GM21825 (cell line): ENCODE results near the gene USP10.

Experiments
- ATAC-seq: cut with Tn5 transposase; IDR thresholded peaks from one replicate; pipeline ENCODE4 v1.9.1; 2021; ENCODE audit warnings: mild to moderate bottlenecking, moderate library complexity; ENCODE audit not compliant: unreplicated experiment

The USP10 gene

GRCh38 chr16:84818133-84818532 is 118.3 kb downstream of the USP10 start:
- no peak for ATAC-seq

DNA sequence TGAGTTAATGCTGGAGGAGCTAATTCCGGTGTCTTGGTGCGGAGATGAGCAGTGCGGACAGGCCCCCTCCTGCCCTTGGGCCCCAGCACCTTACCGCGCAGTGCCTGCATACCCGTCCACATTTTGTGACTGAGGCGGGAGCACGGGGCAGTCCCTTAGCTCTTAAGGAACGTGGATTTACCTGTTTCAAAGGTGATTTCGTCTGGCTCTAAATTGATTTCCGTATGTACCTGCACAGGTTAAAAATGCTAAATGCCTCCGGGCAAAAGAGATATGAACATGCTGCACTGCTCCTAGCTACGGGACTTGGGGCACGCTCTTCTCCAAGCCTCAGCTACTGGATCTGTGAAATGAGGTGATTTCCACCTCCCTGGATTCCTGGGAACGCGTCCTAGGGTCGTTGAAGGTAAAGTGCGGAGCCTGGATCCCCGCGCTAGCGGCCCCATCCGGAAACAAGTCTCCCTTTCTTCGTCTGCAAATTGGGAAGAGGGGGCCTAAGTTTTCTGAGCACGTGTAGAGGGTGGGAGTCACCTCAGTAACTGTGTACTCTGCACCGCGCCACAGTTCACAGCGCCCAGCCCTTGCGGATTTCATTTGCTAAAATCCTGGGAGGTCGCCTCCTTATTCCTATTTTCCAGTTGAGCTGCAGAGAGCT is 119.3 kb downstream of the USP10 start:
- ATAC-seq, result no peak

DNA sequence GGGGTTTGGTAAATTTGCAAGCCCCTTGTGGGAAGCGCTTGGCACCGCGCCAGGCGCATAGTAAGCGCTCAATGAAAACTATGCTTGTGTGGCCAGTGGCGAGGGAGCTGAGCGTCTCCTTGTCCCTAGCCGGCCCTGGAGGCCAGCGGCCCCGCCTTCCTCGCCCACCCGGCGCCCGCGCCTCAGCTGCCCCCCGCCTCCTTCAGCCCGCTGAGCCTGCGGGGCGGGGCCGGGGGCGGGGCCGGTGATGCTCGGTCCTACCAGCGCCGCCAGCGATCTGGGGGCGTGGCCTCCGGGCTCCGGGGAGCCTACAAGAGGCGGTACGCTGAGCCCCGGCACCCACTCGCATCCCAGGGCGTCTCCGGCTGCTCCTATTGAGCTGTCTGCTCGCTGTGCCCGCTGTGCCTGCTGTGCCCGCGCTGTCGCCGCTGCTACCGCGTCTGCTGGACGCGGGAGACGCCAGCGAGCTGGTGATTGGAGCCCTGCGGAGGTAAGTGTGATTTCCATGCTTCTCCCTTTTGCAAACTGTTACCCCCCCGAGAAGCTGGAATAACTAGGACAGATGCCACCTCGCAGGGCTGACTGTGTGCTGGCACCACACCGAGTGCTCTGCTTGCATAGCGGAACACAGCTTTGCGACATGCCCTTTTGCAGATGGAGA is 120.0 kb downstream of the USP10 start, which contains the start of gene CRISPLD2:
TSS of gene CRISPLD2 (plus strand) at position 342 of the 661 bp plus-strand sequence. CDS start 18,511 bp downstream, outside the sequence.
- no peak for ATAC-seq

GRCh38 chr16:84820305-84820684 is 120.5 kb downstream of the USP10 start:
- no peak for ATAC-seq

- ATAC-seq, result no peak
These were observed 121.0 kb downstream of the USP10 start for GRCh38 chr16:84820771-84821170.

DNA sequence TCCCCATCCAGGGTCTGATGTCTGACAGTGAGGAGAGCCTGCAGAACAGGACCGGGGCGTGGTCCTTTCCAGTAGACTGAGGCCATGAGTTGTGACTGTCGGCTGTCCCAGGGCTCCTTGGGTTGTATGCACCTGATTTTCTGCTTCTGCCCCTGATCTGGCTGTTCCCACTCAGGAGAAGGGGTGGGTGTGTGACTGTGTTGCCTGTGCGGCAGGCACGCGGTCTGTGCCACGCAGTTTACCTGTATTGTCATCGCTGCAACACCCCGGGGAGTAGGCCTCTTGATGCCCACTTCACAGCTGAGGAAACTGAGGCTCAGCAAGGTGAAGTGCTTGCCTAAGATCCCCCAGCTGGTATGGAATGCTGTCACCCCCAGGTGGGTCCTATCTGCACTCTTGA is 121.4 kb downstream of the USP10 start:
- no peak for ATAC-seq

DNA sequence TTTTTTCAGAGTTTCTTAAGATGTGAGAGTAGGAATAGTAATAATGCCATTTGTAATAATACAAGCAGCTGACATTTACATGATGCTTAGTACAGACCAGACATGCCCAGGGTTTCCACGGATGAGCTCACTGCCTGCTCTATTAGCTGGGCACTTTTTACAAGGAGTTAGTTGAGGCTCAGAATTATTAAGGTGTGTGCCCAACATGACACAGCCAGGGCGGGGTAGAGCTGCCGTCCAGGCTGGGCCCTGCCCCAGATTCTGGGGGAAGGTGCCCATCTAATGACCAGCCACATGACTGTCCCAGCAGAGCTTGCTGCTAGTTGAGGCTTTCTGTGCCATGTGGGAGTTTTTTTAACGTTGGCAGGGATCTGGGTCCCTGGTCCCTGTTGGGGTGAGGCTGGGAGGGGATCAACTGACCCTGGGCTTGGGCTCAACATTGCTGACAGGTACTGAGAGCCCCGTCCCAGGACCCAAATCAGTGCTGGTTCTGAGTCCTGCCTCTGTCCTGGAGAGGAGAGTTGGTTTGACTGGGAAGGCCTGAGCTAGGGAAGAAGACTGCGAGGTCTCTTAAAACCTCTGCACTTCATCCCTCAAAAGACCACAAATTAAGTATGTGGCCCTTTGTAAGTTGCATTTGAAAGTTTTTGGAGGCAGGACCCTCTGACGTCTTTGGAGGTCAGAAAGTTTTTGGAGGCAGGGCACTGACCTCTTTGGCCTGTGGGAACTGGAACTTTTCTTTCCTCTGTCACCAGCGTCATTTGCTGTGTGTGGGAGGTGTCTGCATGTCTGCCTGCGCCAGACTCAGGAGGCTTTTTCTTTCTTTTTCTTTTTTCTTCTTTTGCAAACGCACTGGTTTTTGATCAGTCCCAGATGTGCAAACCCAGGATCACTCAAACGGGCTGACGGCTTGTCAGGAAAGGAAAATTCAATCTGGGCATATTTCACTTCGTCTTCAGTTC is 122.2 kb downstream of the USP10 start:
- ATAC-seq, result no peak

DNA sequence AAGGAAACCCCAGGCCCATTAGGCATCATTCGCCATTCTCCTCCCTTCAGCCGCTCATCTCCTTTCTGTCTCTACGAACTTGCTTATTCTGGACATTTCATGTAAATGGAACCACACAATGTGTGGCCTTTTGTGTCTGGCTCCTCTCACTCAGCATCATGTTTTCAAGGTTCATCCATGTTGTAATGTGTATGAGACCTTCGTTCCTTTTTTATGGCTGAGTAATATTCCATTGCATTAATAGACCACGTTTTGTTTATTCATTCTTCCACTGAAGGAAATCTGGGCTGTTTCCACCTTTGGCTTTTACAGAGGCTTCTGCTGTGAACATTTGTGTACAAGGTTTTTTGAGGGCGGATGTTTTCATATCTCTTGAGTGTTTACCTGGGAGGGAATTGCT is 123.2 kb downstream of the USP10 start:
- ATAC-seq, result no peak

GRCh38 chr16:84823484-84823883 is 123.7 kb downstream of the USP10 start:
- ATAC-seq, result no peak

- no peak for ATAC-seq
These were observed 124.1 kb downstream of the USP10 start for GRCh38 chr16:84823926-84824325.

- ATAC-seq, result no peak
These were observed 126.2 kb downstream of the USP10 start for GRCh38 chr16:84825896-84826557.

- no peak for ATAC-seq
These were observed 126.8 kb downstream of the USP10 start for GRCh38 chr16:84826558-84826941.

DNA sequence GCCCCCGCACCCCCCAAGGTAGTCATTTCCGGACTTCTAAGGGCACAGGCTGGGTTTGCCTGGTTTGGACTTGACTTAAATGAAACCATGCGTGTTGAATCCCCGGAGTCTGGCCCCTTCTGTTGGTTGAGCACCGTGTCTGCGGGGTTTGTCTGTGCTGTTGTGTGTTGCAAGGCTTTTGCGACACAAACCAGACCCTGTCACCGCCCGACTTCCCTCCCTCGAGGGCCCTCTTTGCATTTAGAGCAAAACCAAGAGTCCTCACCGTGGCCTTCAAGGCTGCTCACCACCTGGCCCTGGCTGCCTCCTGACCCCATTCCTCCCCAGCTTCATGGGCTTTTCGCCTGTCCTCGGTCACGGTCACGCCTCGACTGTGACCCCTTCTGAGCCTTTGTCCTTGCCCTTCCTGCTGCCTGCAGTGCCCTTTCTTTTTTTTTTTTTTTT is 127.4 kb downstream of the USP10 start:
- ATAC-seq, result no peak

DNA sequence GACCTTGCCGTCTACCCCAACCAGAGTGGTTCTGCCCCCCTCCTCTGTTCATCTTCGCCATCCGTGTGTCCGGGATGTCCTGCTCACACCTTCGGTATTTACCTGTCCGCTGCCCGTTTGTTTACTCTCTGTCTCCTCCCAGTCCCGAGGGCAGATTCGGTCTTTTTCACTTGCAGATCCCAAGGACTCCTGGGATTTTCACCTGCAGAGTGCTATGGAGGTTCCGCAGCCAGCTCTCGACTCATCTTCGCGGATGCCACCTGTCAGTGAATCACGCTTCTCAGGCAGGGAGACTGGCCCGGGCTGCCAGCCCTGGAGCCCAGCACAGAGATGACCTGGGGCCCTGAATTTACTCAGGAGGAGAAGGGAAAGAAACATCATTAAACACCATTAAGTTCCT is 128.1 kb downstream of the USP10 start:
- no peak for ATAC-seq

GRCh38 chr16:84828322-84828721 is 128.5 kb downstream of the USP10 start:
- no peak for ATAC-seq
